Activated CD8-positive, alpha-beta memory T cell treated with anti-CD3 and anti-CD28 coated beads for 36 hours (primary cell): ENCODE measurements around the gene SH3PXD2B. TPM values are rescaled to one million over a fixed set of nuclear protein-coding genes. Genes with fewer than 3 reads are reported as not detected.

ENCODE experiments used
- CTCF ChIA-PET: fragments of 350-600 bp; sonication (Branson Sonifier 250); formaldehyde crosslinking; loops from one replicate; lab custom pipeline; 2021; ENCODE audit warnings: antibody characterized with exemption; lab: Charles Lee
- POLR2A ChIA-PET: fragments of 350-600 bp; sonication (Branson Sonifier 250); formaldehyde crosslinking; loops from one replicate; lab custom pipeline; 2021; ENCODE audit warnings: antibody characterized with exemption; lab: Charles Lee
- total RNA-seq, 2 experiments: library from RNA; stranded (reverse); gene quantifications; one replicate each; pipeline ENCODE4 v1.2.3, GENCODE V29; 2021

Gene SH3PXD2B
- total RNA-seq, 2 experiments from 2014 or later, result 0.17 to 0.25 TPM

DNA sequence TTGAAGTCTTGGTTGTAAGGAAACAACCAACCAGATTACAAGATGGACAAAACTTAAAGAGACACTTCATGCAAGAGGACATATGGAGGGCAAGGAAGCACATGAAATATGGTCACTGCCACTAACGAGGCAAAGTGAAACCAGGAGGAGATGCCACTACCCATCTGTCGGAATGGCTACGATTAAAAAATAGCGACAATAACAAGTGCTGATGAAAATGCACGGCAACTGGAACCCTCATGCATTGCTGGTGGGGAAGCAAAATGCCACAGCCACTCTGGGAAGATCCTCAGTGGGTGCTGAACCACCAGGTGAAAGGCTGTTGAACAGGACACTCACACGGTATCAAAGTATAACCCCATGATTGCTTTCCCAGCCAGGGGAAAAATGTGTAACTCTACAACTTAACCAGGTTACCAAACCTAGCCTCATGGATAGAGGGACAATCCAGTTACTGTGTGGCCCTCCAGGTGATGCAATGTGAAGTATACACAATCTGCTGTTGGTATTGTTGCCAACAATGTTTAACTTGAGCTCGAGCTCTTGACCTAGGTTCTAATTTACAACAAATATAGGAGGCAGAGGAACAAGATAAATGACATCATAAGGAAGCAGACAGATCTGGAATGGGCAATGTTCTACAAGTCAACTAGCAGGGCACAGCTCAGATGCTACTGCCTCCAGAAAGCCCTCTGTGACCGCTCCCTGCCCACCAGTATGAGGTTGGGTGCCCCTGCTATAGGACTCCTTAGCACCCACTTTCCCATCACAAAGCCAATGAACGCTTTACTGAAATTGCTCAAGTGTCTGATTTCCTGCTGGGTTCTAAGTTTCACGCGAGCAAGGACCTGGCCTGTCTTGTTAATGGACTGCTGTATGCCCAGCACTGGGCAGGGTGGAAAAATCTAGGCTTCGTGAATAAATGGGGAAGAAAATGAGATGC lies 25.8 kb downstream of the SH3PXD2B start:
- CTCF ChIA-PET, result no interaction called here
- POLR2A ChIA-PET, result no interaction called here

DNA sequence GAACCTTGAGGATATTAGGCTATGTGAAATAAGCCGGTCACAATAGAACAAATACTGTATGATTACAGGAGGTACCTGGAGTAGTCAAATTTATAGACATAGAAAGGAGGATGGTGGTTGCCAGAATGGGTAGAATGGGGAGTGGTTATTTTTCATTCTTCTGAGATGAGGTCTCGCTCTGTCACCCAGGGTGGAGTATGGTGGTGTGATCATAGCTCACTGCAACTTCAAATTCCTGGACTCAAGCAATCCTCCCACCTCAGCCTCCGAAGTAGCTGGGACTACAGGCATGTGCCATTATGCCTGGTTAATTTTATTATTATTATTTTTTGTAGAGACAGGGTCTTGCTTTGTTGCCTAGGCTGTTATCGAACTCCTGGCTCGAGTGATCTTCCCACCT lies 27.1 kb downstream of the SH3PXD2B start:
- ChIA-PET POLR2A (no interaction called here), CTCF (no interaction called here)

DNA sequence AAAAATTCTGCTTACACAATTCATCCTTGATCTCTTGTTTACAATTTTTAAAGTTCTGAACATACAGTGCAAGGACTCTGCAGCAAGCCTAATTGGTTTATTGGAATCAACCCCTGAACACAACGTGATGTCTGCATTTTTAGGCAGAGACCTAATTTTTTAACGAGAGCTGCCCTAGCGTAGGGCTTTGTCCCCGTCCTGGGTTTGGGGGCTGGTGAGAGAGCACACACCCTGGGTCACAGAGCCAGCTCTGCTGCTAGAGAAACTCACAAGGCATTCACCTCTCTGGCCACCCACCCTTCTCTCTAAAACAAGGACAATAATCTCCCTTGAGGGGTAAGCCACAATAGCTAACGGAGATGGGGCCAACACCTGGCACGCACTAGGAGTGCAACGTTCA lies 28.2 kb downstream of the SH3PXD2B start:
- ChIA-PET POLR2A (no interaction called here), CTCF (interaction anchor here (0.8 kb wide), 1 partner anchor 13 kb away, joined by 4 read pairs; no protein-coding TSS in a partner anchor)

DNA sequence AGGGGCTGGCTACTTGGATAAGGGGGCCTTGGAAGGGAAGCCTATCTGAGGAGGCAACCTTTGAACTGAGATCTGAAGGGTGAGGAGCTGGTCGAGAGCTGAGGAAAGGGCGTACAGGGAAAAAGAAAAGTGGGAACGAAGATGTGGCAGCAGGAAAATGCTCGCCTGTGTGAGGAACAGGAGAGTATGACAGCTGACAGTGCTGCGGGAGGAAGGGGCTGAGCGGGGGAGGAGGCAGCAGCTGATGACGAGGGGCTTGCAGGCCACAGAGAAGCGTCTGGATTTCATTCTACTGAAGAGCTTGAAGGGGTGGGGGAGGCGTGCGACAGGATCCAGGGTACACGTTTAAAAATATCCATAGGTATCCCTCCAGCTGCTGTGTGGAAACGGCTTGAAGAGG lies 28.9 kb downstream of the SH3PXD2B start:
- ChIA-PET CTCF (no interaction called here), POLR2A (no interaction called here)

DNA sequence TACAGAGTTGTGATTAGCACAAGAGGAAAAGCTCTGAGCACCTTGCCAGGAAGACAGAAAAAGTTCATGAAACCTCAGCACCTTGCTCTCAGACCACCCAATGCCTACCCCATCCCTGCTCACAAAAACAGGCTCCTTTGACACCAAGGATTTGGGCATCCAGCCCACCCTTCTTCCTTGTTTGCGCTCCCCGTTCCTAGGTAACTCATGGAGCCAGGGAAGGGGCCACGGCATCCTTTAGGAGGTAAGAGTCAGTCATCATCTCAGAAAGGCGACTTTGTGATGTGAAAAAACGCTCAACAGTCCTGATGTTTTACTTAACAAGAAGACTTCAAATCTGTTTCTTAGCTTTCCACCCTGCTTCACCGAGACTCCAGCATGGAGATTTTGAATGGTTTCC lies 29.5 kb downstream of the SH3PXD2B start:
- ChIA-PET POLR2A (no interaction called here), CTCF (no interaction called here)

DNA sequence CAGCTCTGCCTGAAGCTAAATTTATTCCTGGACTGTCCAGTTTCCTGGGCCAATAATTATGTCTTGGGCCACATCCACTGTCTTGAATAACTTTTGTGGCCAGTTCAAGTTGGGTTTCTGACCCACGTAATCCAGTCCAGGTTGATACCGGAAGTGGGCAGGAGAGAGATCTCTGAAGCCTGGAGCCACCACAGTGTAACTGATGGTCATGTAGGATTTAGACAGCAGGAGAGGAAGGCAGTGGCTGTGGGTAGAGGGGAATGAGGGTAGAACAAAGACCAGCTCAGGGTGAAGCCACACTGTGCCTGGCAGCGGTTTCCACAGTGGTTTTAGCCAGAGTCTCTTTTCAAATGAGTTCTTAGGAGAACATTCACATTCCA lies 30.2 kb downstream of the SH3PXD2B start:
- ChIA-PET POLR2A (no interaction called here), CTCF (no interaction called here)

DNA sequence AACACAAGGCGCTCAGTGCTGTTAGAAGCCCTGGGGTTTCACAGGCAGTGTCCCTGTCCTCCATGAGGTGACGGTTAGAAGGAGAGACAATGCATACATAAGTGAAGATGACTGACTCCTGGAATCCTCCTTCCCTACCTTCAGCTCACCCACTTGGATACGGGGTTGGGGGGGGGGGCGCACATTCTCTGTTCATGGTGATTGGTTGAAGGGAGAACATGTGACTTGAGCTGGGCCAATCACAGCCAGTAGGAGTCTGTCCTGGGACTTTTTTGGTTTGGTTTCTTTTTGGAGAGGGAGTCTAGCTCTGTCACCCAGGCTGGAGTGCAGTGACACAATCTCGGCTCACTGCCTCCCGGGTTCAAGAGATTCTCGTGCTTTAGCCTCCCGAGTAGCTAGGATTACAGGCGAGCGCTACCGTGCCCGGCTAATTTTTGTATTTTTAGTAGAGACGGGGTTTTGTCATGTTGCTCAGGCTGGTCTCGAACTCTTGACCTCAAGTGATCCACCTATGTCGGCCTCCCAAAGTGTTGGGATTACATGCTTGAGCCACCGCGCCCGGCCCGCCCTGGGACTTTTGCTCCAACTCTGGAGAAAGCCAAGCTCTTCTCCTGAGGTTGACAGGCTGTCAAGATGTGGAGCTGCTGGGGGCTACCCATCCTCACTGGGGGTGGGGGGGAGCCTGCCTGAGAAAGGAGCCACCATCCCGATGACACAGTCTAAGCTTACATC lies 30.8 kb downstream of the SH3PXD2B start:
- POLR2A ChIA-PET, result no interaction called here

DNA sequence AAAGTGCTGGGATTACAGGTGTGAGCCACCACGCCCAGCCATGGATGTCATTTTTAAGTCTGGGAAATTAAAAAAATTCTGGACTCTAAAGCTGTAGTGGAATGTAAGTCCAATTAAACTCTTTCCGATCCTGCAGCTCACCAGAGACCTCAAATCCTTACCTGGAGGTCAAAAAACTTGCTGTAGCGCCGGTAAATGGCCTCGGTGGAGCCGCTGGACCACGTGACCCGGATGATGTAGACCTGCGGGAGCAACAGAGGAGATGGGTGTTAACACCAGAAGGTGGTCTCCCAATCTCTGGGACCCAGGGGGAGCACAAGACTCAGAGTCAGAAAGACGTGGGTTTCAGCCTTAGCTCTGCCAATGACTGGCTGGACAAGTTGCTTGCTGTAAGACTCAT lies 32.1 kb downstream of the SH3PXD2B start:
- ChIA-PET CTCF (no interaction called here), POLR2A (interaction anchor here (0.6 kb wide), 1 partner anchor 10 kb away, joined by 3 read pairs; no protein-coding TSS in a partner anchor)

More for the DNA sequence above, 30.8 kb downstream of the SH3PXD2B start:
- CTCF ChIA-PET, result no interaction called here

DNA sequence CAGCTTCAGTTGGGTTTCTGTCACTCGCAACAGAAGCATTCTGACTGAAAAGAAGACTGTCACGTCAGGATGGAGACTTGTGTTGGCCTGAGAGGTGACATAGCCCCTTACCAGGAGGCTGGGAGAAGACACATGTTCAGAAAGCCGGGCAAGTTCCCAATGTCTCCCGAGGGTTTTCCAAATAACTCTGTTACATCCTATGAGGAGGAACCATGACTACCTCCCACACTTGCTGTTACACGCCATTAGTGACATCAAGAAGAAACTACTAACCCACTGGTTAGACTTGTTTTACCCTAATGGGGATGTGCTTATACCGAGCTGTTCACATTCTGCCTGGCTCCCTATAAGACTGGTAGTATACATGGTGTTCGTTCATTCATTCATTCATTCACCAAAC lies 33.3 kb downstream of the SH3PXD2B start:
- CTCF ChIA-PET, result no interaction called here

DNA sequence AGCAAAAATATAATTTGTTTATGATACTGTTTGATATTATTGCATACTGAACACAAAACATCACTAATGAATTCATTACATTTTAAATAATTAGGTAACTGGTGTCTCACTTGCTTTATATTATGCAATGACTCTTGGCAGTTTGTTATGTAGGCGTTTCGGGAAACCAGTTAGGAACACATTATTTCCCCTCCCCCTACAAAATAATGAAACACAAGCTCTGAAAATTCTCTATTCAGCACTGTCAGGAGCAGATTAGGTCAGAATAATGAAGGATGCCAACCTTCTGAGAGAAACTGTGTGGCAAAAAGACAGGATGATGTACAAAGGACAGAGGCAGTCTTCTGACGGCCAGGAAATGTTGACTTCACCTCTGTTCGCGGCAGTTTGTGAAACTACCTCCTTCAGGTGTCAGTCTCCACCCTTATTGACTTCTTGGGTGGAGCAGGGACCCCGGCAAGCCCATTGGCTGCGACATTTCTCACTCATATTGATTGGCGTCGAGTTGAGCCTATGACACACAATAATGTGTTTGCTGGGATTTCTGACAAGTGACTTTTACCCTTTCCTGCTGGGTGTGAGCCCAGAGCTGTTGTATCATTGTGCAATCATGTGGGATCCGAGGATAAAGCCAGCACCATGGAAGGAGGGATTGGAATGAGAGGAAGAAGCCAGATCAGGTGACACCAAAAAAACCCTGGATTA lies 33.9 kb downstream of the SH3PXD2B start:
- ChIA-PET POLR2A (no interaction called here), CTCF (no interaction called here)

More for the DNA sequence above, 33.3 kb downstream of the SH3PXD2B start:
- POLR2A ChIA-PET, result no interaction called here

DNA sequence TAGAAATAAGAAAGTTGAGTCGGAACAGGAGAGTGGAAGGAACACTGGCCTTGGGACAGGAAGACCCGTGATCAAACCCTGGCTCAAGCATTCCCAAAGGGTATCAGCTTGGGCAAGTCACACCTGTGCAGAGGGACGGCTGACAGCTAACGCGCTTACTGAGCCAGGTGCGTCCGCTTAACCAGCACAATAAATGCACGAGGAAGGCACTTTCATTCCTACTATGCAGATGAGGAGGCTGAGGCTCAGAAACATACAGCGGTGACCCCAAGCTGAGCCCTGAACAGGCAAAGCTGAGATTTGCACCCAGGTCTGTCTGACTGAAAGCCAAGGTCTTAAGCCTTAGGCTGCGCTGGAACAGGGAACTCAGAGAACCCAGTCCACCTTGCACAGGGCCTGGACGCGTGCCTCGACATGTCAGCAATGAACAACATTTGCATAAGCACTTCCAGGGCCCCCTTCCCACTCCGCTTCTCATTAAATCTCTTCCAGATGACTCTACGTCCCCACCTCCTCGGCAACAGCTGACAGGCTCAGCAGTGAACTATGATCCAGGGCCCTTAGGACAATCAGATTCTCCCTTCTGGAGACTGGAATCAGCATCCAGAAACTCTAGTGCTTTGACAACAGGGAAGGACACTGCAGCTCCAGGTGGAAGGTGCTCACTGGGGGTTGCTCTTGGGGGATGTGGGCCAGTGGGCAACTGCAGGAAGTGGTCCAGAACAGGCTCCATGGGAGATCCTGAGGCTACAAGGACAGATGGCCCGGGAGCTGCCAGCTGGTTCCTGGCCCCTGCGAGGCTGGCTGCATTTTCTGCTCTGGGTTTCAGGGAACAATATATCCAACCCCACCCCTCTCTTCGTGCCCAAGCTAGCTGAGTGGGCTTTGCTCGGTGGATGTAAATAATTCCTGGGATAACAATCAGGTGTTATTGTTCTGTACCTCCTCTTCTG lies 35.2 kb downstream of the SH3PXD2B start:
- ChIA-PET CTCF (no interaction called here), POLR2A (no interaction called here)

DNA sequence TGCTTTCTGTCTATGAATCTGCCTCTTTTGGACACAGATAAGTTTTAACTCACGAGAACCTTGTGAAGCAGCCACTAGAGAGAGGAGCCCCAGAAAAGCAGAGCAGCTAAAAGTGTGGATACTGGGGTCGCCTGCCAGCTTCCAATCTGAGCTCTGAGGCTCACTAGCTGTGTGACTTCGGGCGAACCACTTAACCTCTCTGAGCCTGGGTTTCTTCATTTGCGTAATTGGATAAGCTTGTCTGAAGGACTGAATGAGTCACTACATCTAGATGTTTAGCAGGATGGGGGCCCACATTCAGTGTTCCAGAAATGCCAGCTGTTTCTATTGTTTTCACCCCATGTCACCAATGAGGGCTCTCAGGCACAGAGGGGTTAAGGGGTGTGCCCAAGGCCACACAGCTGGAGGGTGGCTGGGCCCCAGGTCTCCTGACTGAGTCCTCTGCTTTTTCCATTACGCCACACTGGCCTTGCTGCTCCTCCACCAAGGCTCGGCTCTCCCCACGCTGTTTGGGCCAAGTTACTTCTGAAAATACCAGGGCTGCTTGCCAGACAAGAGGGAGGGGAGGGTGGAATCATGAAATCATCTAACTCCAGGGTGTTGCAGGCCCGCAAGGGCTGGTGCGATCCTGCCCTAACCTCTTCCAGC lies 36.2 kb downstream of the SH3PXD2B start:
- CTCF ChIA-PET, result interaction anchor here (0.6 kb wide), 1 partner anchor 44 kb away, joined by 5 read pairs; no protein-coding TSS in a partner anchor
- POLR2A ChIA-PET, result no interaction called here

DNA sequence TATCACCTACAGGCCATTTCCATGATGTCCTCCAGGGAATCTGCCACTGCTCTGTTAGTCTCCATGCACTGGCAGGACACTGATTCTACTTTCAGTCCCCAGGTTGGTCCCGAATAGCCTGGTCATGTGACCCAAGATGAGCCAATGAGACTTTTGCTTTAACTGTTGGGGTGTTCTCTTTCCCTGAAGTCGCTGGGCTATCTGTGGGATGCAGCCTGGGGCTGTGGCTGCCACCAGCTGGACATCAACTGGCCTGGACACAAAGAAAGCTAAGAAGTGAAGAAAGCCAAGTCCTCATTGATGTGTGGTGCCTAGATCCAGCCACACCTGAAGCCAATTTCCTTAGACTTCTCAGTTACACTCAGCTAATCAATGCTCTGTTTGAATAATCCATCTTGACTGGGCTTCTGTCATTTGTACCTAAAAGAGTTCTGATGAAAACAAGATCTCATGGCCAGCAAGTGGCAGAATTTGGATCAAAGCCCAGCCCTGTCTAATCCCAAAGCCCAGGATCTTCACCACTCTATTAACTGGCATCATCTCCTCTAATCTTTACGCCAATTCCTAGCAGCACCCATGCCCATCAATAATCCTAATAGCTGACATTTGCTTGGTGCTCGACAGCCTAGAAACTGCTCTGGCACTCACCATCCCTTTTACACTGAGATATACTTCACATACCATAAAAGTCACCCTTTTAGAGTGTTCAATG lies 37.0 kb downstream of the SH3PXD2B start:
- ChIA-PET POLR2A (no interaction called here), CTCF (interaction anchor here (0.7 kb wide), 1 partner anchor 844 kb away, joined by 4 read pairs; no protein-coding TSS in a partner anchor)

DNA sequence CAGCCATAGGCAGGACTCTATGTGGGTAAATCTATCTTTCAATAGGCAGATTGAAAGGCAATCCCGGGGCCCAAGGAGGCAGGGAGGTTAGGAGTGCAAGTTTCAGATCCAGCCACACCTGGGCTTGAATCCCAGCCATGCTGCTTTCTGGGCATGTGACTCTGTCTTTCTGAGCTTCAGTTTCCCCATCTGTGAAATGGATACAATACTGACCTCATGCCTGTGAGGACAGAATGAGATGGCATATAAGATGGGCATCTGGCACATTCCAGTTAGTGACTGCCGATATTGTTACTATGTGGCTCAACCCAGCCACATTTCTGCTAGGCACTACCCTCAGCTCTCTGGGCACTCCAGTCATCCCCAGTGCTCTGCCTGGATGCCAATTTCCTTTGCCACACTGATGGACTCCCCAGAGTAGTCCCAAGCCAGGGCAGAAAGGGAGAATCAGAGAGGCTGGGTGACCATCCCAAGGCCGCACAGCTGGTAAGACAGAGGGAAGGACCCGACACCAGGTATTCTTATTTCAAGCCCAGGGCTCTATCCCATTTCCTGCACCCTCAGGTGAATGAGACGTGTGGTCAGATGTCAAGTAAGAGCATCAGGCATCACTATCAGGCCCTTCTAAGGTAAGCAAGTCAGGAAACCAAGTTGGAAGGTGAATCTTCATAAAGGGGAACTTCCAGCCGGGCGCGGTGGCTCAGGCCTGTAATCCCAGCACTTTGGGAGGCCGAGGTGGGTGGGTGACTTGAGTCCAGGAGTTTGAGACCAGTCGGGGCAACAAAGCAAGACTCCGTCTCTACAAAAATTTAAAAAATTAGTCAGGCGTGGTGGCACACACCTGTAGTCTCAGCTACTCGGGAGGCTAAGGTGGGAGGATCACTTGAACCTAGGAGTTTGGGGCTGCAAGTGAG lies 38.7 kb downstream of the SH3PXD2B start:
- CTCF ChIA-PET, result interaction anchor here (1.5 kb wide), 1 partner anchor 33 kb away, joined by 3 read pairs; no protein-coding TSS in a partner anchor
- POLR2A ChIA-PET, result no interaction called here

DNA sequence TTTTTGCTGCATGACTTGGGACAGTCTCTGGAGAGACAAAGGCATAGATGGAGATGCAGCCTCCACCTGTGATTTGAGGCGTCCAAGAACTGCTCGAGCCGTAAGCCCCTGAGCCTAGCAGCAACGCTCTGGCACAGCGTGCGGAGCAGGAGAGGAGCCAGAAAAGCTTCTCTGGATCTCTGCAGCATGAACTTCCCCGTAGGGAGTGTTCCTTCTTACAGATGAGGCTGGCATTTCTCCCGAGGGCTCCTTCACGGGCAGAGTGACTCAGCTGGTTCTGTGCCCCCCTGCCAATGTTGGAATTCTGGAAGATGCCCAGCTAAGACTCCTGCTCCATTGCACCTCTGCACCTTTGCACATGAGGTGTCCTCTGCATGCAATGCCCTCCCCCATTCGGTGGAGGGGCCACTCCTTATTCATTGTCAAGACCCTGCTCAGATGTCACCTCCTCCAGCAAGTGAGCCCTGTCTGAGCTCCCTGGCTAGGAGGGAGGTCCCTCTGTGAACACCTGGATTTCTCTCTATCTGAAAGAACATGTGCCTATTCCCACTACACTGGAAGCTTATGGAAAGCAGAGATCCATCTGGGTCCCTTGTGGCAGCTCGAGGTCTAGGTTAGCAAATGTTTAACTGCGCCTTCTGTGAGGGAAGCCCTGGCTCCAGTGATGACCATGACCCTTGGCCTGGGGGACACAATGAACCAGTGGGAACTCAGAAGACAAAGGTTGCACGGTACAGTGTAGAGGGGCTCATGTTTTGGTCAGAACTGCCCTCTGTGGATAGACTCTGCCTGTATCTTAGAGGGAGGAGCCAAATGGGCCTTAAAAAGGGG lies 39.6 kb downstream of the SH3PXD2B start:
- CTCF ChIA-PET, result interaction anchor here (1.5 kb wide), 1 partner anchor 34 kb away, joined by 3 read pairs; no protein-coding TSS in a partner anchor
- POLR2A ChIA-PET, result no interaction called here
